ENCODE measurements around the gene NT5DC3.
"Not testable (repeated sequence)": the region's sequence is repeated elsewhere in the genome, so short reads cannot be mapped to it uniquely, and the experiment has no call there.

Gene NT5DC3

GRCh38 chr12:103855036-103855712, 14.1 kb upstream of the NT5DC3 start:
- DNase-seq, result peak; percentile 12

- peak; percentile 28 for DNase-seq
These were observed 13.4 kb upstream of the NT5DC3 start for GRCh38 chr12:103854372-103854973.

GRCh38 chr12:103852498-103852997, 11.5 kb upstream of the NT5DC3 start:
- DNase-seq, result peak; percentile 94

DNA sequence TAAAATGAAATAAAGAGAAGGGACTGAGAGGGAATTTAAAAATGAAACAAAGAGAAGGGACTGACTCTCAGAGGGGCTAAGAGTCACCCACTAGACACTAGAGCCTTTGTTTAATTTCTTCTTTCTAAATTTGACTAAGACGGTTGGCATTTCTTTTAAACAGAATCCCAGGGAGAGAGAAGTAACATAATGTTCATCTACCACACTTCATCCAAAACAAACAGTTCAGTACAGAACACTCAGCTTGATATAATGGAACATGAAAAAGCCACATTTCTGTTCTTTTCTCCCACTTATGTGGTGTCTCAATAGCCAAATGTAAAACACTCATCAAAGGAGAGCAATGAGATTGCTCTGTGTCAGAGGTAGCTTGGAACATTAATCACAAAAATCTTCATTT, 10.1 kb upstream of the NT5DC3 start:
- no peak for DNase-seq

- no peak for DNase-seq
These were observed 9.4 kb upstream of the NT5DC3 start for GRCh38 chr12:103850429-103850828.

- no peak for DNase-seq
These were observed 8.0 kb upstream of the NT5DC3 start for GRCh38 chr12:103848917-103849491.

DNA sequence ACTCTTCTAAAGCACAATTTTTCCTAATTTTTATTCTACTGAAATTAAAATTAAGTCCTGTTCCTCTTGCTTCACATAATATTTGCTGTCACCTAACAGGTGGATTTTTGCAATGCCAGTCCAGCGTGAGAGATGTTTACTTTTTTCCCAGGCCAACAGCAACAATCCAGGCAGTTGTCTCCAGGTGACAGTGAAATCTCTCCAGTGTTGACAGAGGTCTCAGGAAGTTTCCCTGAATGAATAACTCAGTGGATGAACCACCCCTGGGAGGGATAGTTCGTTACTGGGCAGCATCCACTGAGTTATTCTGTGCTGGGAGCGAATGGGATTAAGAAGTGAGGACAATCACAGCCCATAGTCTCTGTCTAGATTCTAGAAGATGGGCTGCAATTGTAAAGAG, 7.1 kb upstream of the NT5DC3 start:
- DNase-seq, result no peak

- no peak for DNase-seq
These were observed 5.4 kb upstream of the NT5DC3 start for GRCh38 chr12:103846415-103846814.

DNA sequence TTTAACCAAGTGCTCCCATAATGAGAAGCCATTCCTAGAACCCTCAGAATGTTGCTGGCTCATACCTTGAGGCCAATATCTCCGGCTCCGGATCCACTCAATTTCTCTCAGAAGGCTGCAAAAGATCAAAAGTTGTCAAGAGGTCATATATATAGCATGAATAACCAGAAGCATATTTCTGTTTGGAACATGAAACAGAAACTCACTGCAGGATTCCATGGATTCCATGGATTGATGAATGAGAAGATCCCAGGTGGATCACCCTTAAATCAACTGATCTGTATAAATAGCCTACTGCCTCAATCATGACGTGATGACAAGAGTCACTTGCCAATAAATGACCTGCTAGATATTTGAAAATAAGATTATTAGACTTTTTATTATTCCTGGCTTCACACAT, 3.3 kb upstream of the NT5DC3 start:
- DNase-seq, result no peak

- DNase-seq, result peak; percentile 72
These were observed 903 bp upstream of the NT5DC3 start for GRCh38 chr12:103841690-103842584.

DNA sequence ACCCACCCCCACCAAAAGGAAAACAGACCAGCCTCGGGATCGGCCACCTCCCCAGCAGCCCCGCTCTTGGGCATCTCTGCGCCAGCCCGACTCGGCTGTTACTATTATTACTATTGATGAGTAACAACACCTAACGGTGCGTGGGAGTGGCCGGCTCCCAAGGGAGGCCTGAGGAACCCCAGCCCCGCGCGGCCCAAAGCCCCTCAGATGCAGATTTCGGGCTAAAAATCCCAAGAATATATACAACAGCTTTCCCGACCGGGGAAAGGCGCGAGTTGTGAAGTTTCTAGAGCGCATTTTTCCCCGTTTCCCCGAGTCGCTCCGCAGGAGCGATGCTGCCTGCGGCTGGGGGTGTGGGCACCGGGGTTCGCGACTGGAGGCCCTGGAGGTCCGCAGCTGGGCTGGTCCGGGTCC, 565 bp downstream of the NT5DC3 start:
- no peak for DNase-seq

DNA sequence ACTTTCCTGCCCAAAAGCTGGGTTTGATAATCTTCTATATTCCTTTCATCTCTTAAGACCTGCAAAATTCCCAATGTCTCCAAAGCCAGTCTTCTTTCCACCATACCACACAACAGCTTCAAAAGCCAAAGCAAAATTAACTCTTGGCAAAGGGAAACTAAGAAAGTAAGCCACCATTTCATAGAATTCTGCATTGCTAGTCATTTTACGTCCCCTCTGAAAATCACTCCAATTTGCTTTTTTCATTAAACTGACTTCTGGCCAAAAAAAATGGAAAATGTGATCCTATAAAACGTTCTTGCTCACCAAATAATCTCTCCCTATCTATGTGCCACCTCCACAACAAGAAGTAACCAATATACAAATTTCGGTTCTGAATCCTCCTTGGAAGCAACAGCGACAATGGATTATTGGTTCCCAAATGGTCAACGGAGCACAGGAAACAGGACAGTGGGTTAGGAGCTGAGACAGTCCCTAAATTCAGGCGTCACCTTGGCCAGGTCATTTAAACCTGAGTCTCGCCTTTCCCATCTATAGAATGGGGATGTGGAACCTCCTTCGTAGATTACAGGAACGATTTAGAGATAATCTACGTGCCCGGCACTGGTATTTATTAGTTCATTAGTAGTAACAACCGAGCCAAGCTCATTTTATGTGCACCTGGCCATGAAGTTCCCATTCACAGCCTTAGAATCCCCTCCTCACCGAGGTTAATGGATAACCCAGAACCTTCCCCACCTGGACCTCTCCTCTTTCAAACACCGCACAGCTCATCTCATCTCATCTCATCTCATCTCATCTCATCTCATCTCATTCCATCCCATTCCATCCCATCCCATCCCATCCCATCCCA, 1.2 kb downstream of the NT5DC3 start:
- no peak for DNase-seq

DNA sequence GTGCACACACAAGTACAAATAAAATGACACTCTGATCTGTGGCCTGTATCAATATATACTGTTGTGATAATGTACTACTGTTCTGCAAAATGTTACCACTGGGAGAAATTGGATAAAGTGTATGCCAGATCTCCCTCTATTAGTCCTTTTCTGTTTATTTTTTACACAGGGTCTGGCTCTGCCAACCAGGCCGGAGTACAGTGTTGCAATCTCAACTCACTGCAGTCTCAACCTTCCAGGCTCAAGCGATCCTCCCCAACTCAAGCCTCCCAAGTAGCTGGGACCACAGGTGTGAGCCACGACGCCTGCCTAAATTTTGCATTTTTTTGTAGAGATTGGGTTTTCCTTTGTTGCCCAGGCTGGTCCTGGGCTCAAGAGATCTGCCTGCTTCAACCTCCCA, 1.9 kb downstream of the NT5DC3 start:
- no peak for DNase-seq

GRCh38 chr12:103838254-103838914, 2.6 kb downstream of the NT5DC3 start:
- no peak for DNase-seq

DNA sequence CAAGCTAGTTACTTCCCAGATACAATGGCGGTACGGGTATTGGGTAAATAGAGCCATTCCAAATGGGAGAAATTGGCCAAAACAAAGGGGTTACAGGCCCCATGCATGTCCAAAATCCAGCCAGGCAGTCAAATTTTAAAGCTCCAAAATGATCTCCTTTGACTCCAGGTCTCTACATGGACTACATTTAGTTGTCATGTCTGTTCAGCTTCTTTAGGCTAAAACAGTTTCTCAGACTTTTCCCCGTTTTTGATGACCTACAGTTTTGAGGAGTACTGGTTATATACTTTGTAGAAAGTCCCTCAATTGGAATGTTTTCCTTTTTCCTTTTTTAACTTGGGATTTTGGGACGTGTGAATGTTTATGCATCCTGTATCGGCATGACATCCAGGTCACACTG, 4.7 kb downstream of the NT5DC3 start:
- no peak for DNase-seq

DNA sequence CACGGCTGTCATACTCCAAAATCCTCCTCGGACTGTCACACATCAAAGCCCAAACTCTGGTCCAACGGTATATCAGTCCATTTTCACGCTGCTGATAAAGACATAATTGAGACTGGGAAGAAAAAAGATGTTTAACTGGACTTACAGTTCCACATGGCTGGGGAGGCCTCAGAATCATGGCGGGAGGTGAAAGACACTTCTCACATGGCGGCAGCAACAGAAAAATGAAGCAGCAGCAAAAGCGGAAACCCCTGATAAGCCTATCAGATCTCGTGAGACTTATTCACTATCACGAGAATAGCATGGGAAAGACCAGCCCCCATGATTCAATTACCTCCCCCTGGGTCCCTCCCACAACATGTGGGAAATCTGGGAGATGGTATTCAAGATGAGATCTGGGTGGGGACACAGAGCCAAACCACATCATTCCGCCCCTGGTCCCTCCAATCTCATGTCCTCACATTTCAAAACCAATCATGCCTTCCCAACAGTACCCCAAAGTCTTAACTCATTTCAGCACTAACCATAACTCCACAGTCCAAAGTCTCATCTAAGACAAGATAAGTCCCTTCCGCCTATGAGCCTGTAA, 5.2 kb downstream of the NT5DC3 start:
- not testable (repeated sequence) for DNase-seq

GRCh38 chr12:103834942-103835341, 6.1 kb downstream of the NT5DC3 start:
- DNase-seq, result no peak

GRCh38 chr12:103833891-103834290, 7.1 kb downstream of the NT5DC3 start:
- DNase-seq, result no peak

- DNase-seq, result no peak
These were observed 7.8 kb downstream of the NT5DC3 start for GRCh38 chr12:103833095-103833775.
